Measurements from ENCODE around the gene RRAS.

RRAS gene

DNA sequence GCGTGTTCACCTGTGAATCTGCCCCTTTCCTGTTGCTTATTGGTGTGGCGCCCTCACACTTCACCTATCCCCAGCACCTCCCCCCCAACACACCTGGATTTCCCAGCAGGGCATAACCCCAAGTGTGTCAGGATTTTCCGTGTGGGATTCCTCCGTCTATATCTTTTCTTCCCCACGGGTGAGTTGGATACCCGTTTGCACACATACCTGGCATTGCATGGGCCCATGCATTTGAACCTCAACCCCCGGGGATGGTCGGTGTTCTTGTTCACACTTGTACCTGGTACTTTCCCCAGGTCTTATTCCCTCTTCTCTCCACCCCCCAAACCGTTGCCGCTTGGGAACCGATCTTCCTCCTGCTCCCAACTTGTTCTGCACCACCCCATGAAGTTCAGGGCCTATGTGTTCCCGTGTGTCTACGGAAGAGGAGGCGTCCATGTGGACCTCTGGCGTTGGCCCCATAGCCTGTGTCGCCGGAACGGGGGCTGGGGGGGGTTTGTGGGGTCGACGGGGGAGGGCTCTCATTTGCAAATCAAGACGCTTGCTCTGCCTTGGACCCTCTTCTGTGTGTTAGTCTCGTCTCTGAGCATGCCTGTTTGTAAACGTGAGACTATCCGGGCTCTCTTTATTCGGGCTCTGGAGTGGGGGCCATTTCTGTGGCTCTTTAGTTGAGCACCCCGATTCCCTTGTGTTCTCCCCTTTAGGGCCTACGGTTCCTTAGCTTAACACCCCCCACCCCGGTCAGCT is 47.3 kb downstream of the RRAS start:
- H3K27ac ChIP-seq = peak overlapping the region; percentile 96
- peak; percentile 53 for DNase-seq (ENCODE audit: low spot score)
- ChIA-PET CTCF (no interaction called here), POLR2A (ENCODE audit: low non-redundant PET) (interaction anchor here (0.7 to 1.1 kb wide), 4 partner anchors 48 to 142 kb away, joined by 4 to 11 read pairs (median 6); partner anchors contain the start of genes RRAS and SCAF1)
- TF ChIP-seq, protein P1, sequence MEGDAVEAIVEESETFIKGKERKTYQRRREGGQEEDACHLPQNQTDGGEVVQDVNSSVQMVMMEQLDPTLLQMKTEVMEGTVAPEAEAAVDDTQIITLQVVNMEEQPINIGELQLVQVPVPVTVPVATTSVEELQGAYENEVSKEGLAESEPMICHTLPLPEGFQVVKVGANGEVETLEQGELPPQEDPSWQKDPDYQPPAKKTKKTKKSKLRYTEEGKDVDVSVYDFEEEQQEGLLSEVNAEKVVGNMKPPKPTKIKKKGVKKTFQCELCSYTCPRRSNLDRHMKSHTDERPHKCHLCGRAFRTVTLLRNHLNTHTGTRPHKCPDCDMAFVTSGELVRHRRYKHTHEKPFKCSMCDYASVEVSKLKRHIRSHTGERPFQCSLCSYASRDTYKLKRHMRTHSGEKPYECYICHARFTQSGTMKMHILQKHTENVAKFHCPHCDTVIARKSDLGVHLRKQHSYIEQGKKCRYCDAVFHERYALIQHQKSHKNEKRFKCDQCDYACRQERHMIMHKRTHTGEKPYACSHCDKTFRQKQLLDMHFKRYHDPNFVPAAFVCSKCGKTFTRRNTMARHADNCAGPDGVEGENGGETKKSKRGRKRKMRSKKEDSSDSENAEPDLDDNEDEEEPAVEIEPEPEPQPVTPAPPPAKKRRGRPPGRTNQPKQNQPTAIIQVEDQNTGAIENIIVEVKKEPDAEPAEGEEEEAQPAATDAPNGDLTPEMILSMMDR (conservative IDR thresholded peaks at IDR 0.05; ENCODE audit: low read depth) = no peak

GRCh38 chr19:49591731-49592485 is 48.0 kb downstream of the RRAS start:
- TF ChIP-seq, protein P1 (conservative IDR thresholded peaks at IDR 0.05; ENCODE audit: low read depth) = no peak
- DNase-seq (ENCODE audit: low spot score) = peak; percentile 67
- ChIA-PET POLR2A (ENCODE audit: low non-redundant PET) (no interaction called here), CTCF (no interaction called here)
- peak overlapping the region; percentile 96 for H3K27ac ChIP-seq

DNA sequence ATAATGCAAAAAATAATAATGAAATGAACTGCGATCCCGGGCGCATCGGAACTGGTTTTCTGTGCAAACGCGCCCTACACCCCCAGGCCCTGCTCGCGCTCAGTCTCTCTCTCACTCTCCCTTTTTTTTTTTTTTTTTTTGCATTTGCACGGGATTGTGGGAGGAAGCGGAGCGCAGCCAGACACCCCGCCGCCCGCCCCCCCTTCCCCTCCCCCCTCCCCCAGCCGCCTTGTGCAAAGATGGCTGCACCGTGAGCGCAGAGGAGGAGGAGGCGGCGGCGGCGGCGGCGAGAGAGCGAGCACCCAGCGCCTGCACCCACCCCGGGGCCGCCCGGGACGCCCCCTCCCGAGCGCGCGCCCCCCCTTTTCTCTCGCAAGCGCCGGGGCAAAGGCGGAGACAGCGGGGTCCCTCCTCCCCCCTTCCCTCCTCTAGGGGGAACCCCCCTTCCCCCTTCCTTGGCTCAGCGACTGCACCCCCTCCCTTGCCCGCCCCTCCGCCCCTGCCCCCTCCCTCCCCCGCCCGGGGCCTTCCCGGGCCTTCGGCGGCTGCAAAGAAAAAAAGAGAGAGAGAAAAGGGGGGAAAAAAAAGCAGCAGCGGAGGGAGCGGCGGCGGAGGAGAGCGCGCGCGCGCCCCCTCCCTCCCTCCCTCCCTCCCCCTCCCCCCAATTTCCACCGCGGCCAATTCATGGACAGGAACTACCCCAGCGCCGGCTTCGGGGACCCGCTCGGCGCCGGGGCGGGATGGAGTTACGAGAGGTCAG is 48.8 kb downstream of the RRAS start, which contains the start of gene PRR12:
TSS of gene PRR12 (plus strand) at position 212 of the 760 bp plus-strand sequence. CDS start at position 685, 473 bp downstream.
- H3K27ac ChIP-seq = peak within 1 kb of the TSS; percentile 96
- peak; percentile 88 for DNase-seq (ENCODE audit: low spot score)
- ChIA-PET POLR2A (ENCODE audit: low non-redundant PET) (interaction anchor here (0.6 kb wide), 1 partner anchor 49 kb away, joined by 3 read pairs; the partner anchor contains the start of gene RRAS), CTCF (no interaction called here)
- TF ChIP-seq, protein P1 (conservative IDR thresholded peaks at IDR 0.05; ENCODE audit: low read depth) = no peak

GRCh38 chr19:49590071-49590970 is 49.6 kb downstream of the RRAS start:
- H3K27ac ChIP-seq = peak overlapping the region; percentile 96
- ChIA-PET POLR2A (ENCODE audit: low non-redundant PET) (interaction anchor here (0.7 kb wide), 1 partner anchor 15 kb away, joined by 3 read pairs; no protein-coding TSS in a partner anchor), CTCF (no interaction called here)
- TF ChIP-seq, protein P1 (conservative IDR thresholded peaks at IDR 0.05; ENCODE audit: low read depth) = no peak
- DNase-seq (ENCODE audit: low spot score) = peak; percentile 95

GRCh38 chr19:49589502-49589905 is 50.4 kb downstream of the RRAS start:
- H3K27ac ChIP-seq = peak overlapping the region; percentile 96
- TF ChIP-seq, protein P1 (conservative IDR thresholded peaks at IDR 0.05; ENCODE audit: low read depth) = no peak
- CTCF ChIA-PET = no interaction called here
- DNase-seq (ENCODE audit: low spot score) = no peak
- POLR2A ChIA-PET (ENCODE audit: low non-redundant PET) = interaction anchor here (0.7 kb wide), 1 partner anchor 799 kb away, joined by 5 read pairs; no protein-coding TSS in a partner anchor
